GM23338 (cell line): ENCODE data around the gene LIPT1. TPM values are rescaled to one million over a fixed set of nuclear protein-coding genes. Genes with fewer than 3 reads are reported as not detected.

Experiments
- ATAC-seq: fragments of 200-7000 bp; cut with Tn5 transposase; 3 replicates; pipeline ENCODE4 v1.9.1; 2020
- DNase-seq: peaks from one replicate; pipeline ENCODE4 v3.0.0-alpha.2; 2015; ENCODE audit warnings: low spot score
- H2AFZ ChIP-seq: fragments of 200-600 bp; sonication (generic); 2 replicates; pipeline ENCODE4 v1.8.0; 2016; ENCODE audit warnings: antibody characterized with exemption, mild to moderate bottlenecking, moderate library complexity
- H3F3A ChIP-seq: fragments of 200-600 bp; sonication (generic); replicated peaks from 2 replicates; pipeline ENCODE4 v1.8.0; 2017; ENCODE audit warnings: antibody characterized with exemption, mixed run types, low read depth
- H3K27ac ChIP-seq: fragments of 200-600 bp; sonication (generic); 2 replicates; pipeline ENCODE4 v1.6.1; 2016; ENCODE audit warnings: low read depth
- H3K27me3 ChIP-seq: fragments of 200-600 bp; sonication (generic); 2 replicates; pipeline ENCODE4 v1.8.0; 2016; ENCODE audit warnings: mild to moderate bottlenecking, mixed run types, moderate library complexity; ENCODE audit not compliant: insufficient read depth
- H3K36me3 ChIP-seq: fragments of 200-600 bp; sonication (generic); 2 replicates; pipeline ENCODE4 v1.8.0; 2016; ENCODE audit warnings: mild to moderate bottlenecking; ENCODE audit not compliant: insufficient read depth
- H3K4me1 ChIP-seq: fragments of 200-600 bp; sonication (generic); 2 replicates; pipeline ENCODE4 v1.8.0; 2016; ENCODE audit warnings: mild to moderate bottlenecking, moderate library complexity; ENCODE audit not compliant: insufficient read depth
- H3K4me2 ChIP-seq: fragments of 200-600 bp; sonication (generic); 2 replicates; pipeline ENCODE4 v1.7.1; 2017; ENCODE audit warnings: mixed run types
- H3K4me3 ChIP-seq: fragments of 200-600 bp; sonication (generic); 2 replicates; pipeline ENCODE4 v1.6.1; 2016; ENCODE audit warnings: mixed run types
- H3K79me2 ChIP-seq: fragments of 200-600 bp; sonication (generic); replicated peaks from 2 replicates; pipeline ENCODE4 v1.8.0; 2017; ENCODE audit warnings: mild to moderate bottlenecking; ENCODE audit not compliant: insufficient read depth
- H3K9me2 ChIP-seq: fragments of 200-600 bp; sonication (generic); 2 replicates; pipeline ENCODE4 v1.8.0; 2017; ENCODE audit not compliant: insufficient read depth
- H4K20me1 ChIP-seq: fragments of 200-600 bp; sonication (generic); replicated peaks from 2 replicates; pipeline ENCODE4 v1.8.0; 2017; ENCODE audit warnings: mild to moderate bottlenecking; ENCODE audit not compliant: insufficient read depth
- H3K27ac Mint-ChIP-seq: 2 replicates; pipeline ENCODE4 v1.8.0; 2020; ENCODE audit warnings: inconsistent platforms, mild to moderate bottlenecking, moderate library complexity, mixed read lengths
- H3K27me3 Mint-ChIP-seq: 3 replicates; pipeline ENCODE4 v1.8.0; 2022; ENCODE audit warnings: low read depth, mild to moderate bottlenecking, moderate library complexity, mixed read lengths, inconsistent platforms; ENCODE audit not compliant: insufficient read depth, poor library complexity
- H3K36me3 Mint-ChIP-seq: 3 replicates; pipeline ENCODE4 v1.8.0; 2021; ENCODE audit warnings: low read depth, mild to moderate bottlenecking, inconsistent platforms, moderate library complexity, mixed read lengths
- H3K4me1 Mint-ChIP-seq: 3 replicates; pipeline ENCODE4 v1.8.0; 2020; ENCODE audit warnings: mild to moderate bottlenecking, inconsistent platforms, mixed read lengths
- H3K4me3 Mint-ChIP-seq: 3 replicates; pipeline ENCODE4 v1.8.0; 2021; ENCODE audit warnings: moderate library complexity, mild to moderate bottlenecking, inconsistent platforms, mixed read lengths
- H3K9me3 Mint-ChIP-seq: 3 replicates; pipeline ENCODE4 v1.8.0; 2020; ENCODE audit warnings: moderate library complexity, mild to moderate bottlenecking, inconsistent platforms, mixed read lengths
- CREB1 ChIP-seq: fragments of 250-450 bp; sonication (Bioruptor Pico); IDR thresholded peaks from 2 replicates; pipeline ENCODE4 v1.5.0; 2020; ENCODE audit warnings: low read depth, mild to moderate bottlenecking, moderate library complexity
- CTCF ChIP-seq, 2 experiments: fragments of 200-600 bp in 1 of 2; sonication (generic) in 1 of 2; conservative IDR thresholded peaks; 2 replicates each; pipeline versions ENCODE4 v1.5.1 to v1.6.1; 2016 to 2017; ENCODE audit warnings: antibody characterized with exemption in 2 of 2, low read depth in 2 of 2, mild to moderate bottlenecking in 2 of 2, moderate library complexity in 1 of 2
- ETS1 ChIP-seq: IDR thresholded peaks from 2 replicates; pipeline ENCODE4 v1.6.1; 2016; ENCODE audit warnings: antibody characterized with exemption
- EZH2 ChIP-seq: fragments of 200-600 bp; sonication (generic); IDR thresholded peaks from one replicate; pipeline ENCODE4 v1.8.0; 2017; ENCODE audit warnings: antibody characterized with exemption, mild to moderate bottlenecking, low read depth; ENCODE audit not compliant: unreplicated experiment
- EZH2phosphoT487 ChIP-seq: fragments of 200-600 bp; sonication (generic); IDR thresholded peaks from one replicate; pipeline ENCODE4 v1.8.1; 2018; ENCODE audit warnings: antibody characterized with exemption; ENCODE audit not compliant: unreplicated experiment
- JUNB ChIP-seq: IDR thresholded peaks from one replicate; pipeline ENCODE4 v1.6.1; 2016; ENCODE audit warnings: antibody characterized with exemption; ENCODE audit not compliant: unreplicated experiment
- NANOG ChIP-seq: IDR thresholded peaks from 2 replicates; pipeline ENCODE4 v1.6.1; 2016; ENCODE audit warnings: antibody characterized with exemption, borderline replicate concordance
- REST ChIP-seq: IDR thresholded peaks from one replicate; pipeline ENCODE4 v1.6.1; 2018; ENCODE audit warnings: antibody characterized with exemption; ENCODE audit not compliant: unreplicated experiment
- STAT1 ChIP-seq: IDR thresholded peaks from one replicate; pipeline ENCODE4 v1.6.1; 2016; ENCODE audit warnings: antibody characterized with exemption; ENCODE audit not compliant: unreplicated experiment
- ZNF114 ChIP-seq: fragments of 250-450 bp; sonication (Bioruptor Pico); IDR thresholded peaks from 2 replicates; pipeline ENCODE4 v1.5.0; 2020; ENCODE audit warnings: mild to moderate bottlenecking, moderate library complexity
- ZNF331 ChIP-seq: fragments of 250-450 bp; sonication (Bioruptor Pico); IDR thresholded peaks from 2 replicates; pipeline ENCODE4 v1.5.0; 2020; ENCODE audit warnings: low read depth, mild to moderate bottlenecking, moderate library complexity
- ZNF462 ChIP-seq: fragments of 250-450 bp; sonication (Bioruptor Pico); IDR thresholded peaks from 2 replicates; pipeline ENCODE4 v1.5.0; 2020; ENCODE audit warnings: mild to moderate bottlenecking, moderate library complexity
- polyA plus RNA-seq: library from polyadenylated mRNA; unstranded; fragments of >200 nt; fragmentation: Nextera tagmentation; extraction: Ambion mirVana; gene quantifications from 2 replicates; pipeline ENCODE4 v1.2.1, GENCODE V29; 2016
- total RNA-seq: library from RNA; depleted of rRNA; stranded (reverse); fragments of >200 nt; shearing (Covaris generic); gene quantifications from 2 replicates; pipeline ENCODE4 v1.2.3, GENCODE V29; 2014

LIPT1 gene
- total and polyA plus RNA-seq, 2 experiments from 2014 or later = 11.5 to 15.4 TPM

GRCh38 chr2:99150706-99151105, 4.1 kb upstream of the LIPT1 start (continued):
- TF ChIP-seq ETS1 (no peak), STAT1 (no peak), ZNF114 (CRISPR knock-in tag) (no peak), EZH2 (no peak), REST (no peak), NANOG (no peak), EZH2phosphoT487 (no peak), JUNB (no peak), ZNF331 (no peak), CTCF (conservative IDR thresholded peaks at IDR 0.05; ENCODE audit: low read depth in 2 of 2) (no peak)

GRCh38 chr2:99152199-99152895, 2.4 kb upstream of the LIPT1 start:
- Mint-ChIP-seq H3K36me3 (peaks cover 5% of the 10 kb centered on the region), H3K4me3 (no peak overlapping the region), H3K9me3 (no peaks in the 10 kb centered on the region), H3K27me3 (peaks cover 4% of the 10 kb centered on the region), H3K27ac (no peak overlapping the region), H3K4me1 (peaks cover 12% of the 10 kb centered on the region; the same call in 2 of the 3 replicates)
- Histone ChIP-seq H3K4me1 (peaks cover 14% of the 10 kb centered on the region), H3K27me3 (no peaks in the 10 kb centered on the region), H3K4me3 (no peak overlapping the region), H3K36me3 (no peaks in the 10 kb centered on the region; the same call in 1 of the 2 replicates), H3K9me2 (no peaks in the 10 kb centered on the region), H3K79me2 (peaks cover 16% of the 10 kb centered on the region), H2AFZ (no peak overlapping the region), H3K4me2 (no peak overlapping the region), H3K27ac (no peak overlapping the region), H3F3A (no peaks in the 10 kb centered on the region), H4K20me1 (peaks cover 4% of the 10 kb centered on the region; the same call in 1 of the 2 replicates)
- ATAC-seq (no peak), DNase-seq (no peak)
- TF ChIP-seq JUNB = no peak
- TF ChIP-seq ZNF331 = no peak
- no peak for TF ChIP-seq ZNF462
- no peak for TF ChIP-seq CREB1
